Fibroblast of lung (primary cell): ENCODE results near the gene NUDT4. TPM values are rescaled to one million over a fixed set of nuclear protein-coding genes. Genes with fewer than 3 reads are reported as not detected.
"Not testable (repeated sequence)": the region's sequence is repeated elsewhere in the genome, so short reads cannot be mapped to it uniquely, and the experiment has no call there.

ENCODE experiments used
- DNase-seq, 2 donors: peaks; one replicate each; pipeline versions ENCODE4 v3.0.0 to v3.0.0-alpha.2; 2010; ENCODE audit warnings: low read depth in 2 of 2
- H2AFZ ChIP-seq: 2 replicates; pipeline ENCODE4 v1.5.1; 2012; ENCODE audit warnings: low read length, control low read depth, inconsistent platforms
- H3K27ac ChIP-seq: 2 replicates; pipeline ENCODE4 v1.5.1; 2011; ENCODE audit warnings: low read length, control low read depth; ENCODE audit not compliant: insufficient read depth
- H3K27me3 ChIP-seq: 2 replicates; pipeline ENCODE4 v1.5.1; 2011; ENCODE audit warnings: mild to moderate bottlenecking, low read length; ENCODE audit not compliant: control insufficient read depth, insufficient read depth
- H3K36me3 ChIP-seq: 2 replicates; pipeline ENCODE4 v1.5.1; 2011; ENCODE audit warnings: low read length; ENCODE audit not compliant: control insufficient read depth, insufficient read depth
- H3K4me1 ChIP-seq: 2 replicates; pipeline ENCODE4 v1.5.1; 2011; ENCODE audit warnings: low read length; ENCODE audit not compliant: control insufficient read depth, insufficient read depth; ENCODE audit errors: extremely low read depth
- H3K4me2 ChIP-seq: 2 replicates; pipeline ENCODE4 v1.5.1; 2011; ENCODE audit warnings: low read length, control low read depth; ENCODE audit not compliant: insufficient read depth; ENCODE audit errors: extremely low read depth
- H3K4me3 ChIP-seq, 4 experiments: fragments of 200-600 bp in 1 of 4; sonication (generic) in 1 of 4; replicated peaks in 1 of 4; 2 replicates each; pipeline ENCODE4 v1.5.1; 2011 to 2016; ENCODE audit warnings: low read length in 4 of 4, low read depth in 3 of 4, mild to moderate bottlenecking in 3 of 4, control low read depth in 2 of 4, inconsistent platforms in 1 of 4, mixed read lengths in 1 of 4; ENCODE audit not compliant: insufficient read depth in 1 of 4; ENCODE audit errors: control extremely low read depth in 1 of 4
- H3K79me2 ChIP-seq: 2 replicates; pipeline ENCODE4 v1.5.1; 2012; ENCODE audit warnings: mild to moderate bottlenecking, low read length, inconsistent platforms; ENCODE audit not compliant: control insufficient read depth, insufficient read depth
- H3K9ac ChIP-seq: 2 replicates; pipeline ENCODE4 v1.5.1; 2011; ENCODE audit warnings: mild to moderate bottlenecking, low read length, control low read depth; ENCODE audit not compliant: insufficient read depth
- H3K9me3 ChIP-seq: 2 replicates; pipeline ENCODE4 v1.5.1; 2012; ENCODE audit warnings: low read depth, low read length; ENCODE audit not compliant: control insufficient read depth, insufficient read depth
- H4K20me1 ChIP-seq: 2 replicates; pipeline ENCODE4 v1.5.1; 2011; ENCODE audit warnings: low read length; ENCODE audit not compliant: control insufficient read depth, insufficient read depth; ENCODE audit errors: extremely low read depth
- CTCF ChIP-seq, 2 donors: IDR thresholded peaks in 1 of 2; conservative IDR thresholded peaks in 1 of 2; 1 replicate in 1 of 2; 2 replicates in 1 of 2; pipeline ENCODE4 v1.5.1; 2011 to 2012; ENCODE audit warnings: low read length in 2 of 2, control low read depth in 1 of 2, inconsistent platforms in 1 of 2, low read depth in 1 of 2, mild to moderate bottlenecking in 1 of 2
- EZH2 ChIP-seq: IDR thresholded peaks from 2 replicates; pipeline ENCODE4 v1.5.1; 2012; ENCODE audit warnings: low read length, control low read depth, mild to moderate bottlenecking; ENCODE audit errors: missing control alignments
- polyA plus RNA-seq, 2 donors: library from polyadenylated mRNA; depleted of rRNA in 1 of 2; stranded (reverse) in 1 of 2; unstranded in 1 of 2; fragments of >200 nt; gene quantifications; 2 replicates each; pipeline ENCODE4 v1.2.1, GENCODE V29; 2011 to 2012; ENCODE audit warnings: missing spikeins in 1 of 2
- total RNA-seq: library from RNA; depleted of rRNA; stranded (reverse); fragments of >200 nt; gene quantifications from 2 replicates; pipeline ENCODE4 v1.2.1, GENCODE V29; 2014

The NUDT4 gene
- total and polyA plus RNA-seq, 2 donors (not counting 1 experiment from before 2014, with no cell fraction given): 56.6 to 73.5 TPM

- peaks cover 3% of the 10 kb centered on the region for H3K36me3 ChIP-seq
- H3K27ac ChIP-seq: no peak overlapping the region
- no peaks in the 10 kb centered on the region for H3K27me3 ChIP-seq
- H4K20me1 ChIP-seq: no peaks in the 10 kb centered on the region
- H3K4me2 ChIP-seq: no peak overlapping the region
- H3K9me3 ChIP-seq: no peaks in the 10 kb centered on the region
- DNase-seq: peak in 1 of 2 donors; percentile 13
- H3K4me3 ChIP-seq: no peak overlapping the region
- peaks cover 22% of the 10 kb centered on the region for H3K79me2 ChIP-seq
- no peak overlapping the region for H3K9ac ChIP-seq
- TF ChIP-seq CTCF (conservative IDR thresholded peaks at IDR 0.05 in 1 of 2, IDR thresholded peaks at IDR 0.05 in 1 of 2; ENCODE audit: low read depth in 1 of 2, low read length in 2 of 2) (no peak), EZH2 (no peak)
- H2AFZ ChIP-seq: no peak overlapping the region
- peaks cover 5% of the 10 kb centered on the region for H3K4me1 ChIP-seq
Measured at GRCh38 chr12:93408813-93409212, 31.1 kb downstream of the NUDT4 start.

- H3K27ac ChIP-seq, H2AFZ ChIP-seq, H3K9ac ChIP-seq, H3K4me3 ChIP-seq, H3K4me1 ChIP-seq, H3K9me3 ChIP-seq, H3K36me3 ChIP-seq, H3K27me3 ChIP-seq, H4K20me1 ChIP-seq, H3K4me2 ChIP-seq: not testable (repeated sequence)
- H3K79me2 ChIP-seq: peaks cover 29% of the 10 kb centered on the region
- peak in 1 of 2 donors; percentile 30 for DNase-seq
Measured at GRCh38 chr12:93409343-93410187, 31.8 kb downstream of the NUDT4 start.

DNA sequence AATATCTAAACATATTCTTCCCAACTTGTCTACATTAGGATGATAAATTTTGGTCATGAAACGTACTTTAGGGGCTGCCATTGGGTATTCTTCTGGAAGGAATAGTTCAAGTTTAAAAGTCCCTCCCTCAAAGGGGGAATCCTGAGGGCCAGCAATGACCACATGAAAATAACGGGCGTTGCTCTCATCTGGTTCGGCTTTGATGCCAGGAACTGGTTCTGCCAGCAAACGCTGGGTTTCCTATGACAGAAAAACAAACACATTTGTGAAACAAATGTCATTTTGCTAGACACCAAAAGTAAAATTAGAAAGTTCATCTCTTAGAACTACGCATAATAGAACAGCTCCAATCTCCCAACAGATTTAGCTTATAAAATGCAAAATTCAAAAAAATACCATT, 33.3 kb downstream of the NUDT4 start:
- not testable (repeated sequence) for H2AFZ ChIP-seq, H3K9ac ChIP-seq, H4K20me1 ChIP-seq, H3K9me3 ChIP-seq, H3K27me3 ChIP-seq, H3K36me3 ChIP-seq, H3K27ac ChIP-seq, H3K4me3 ChIP-seq, H3K4me1 ChIP-seq, H3K4me2 ChIP-seq
- peak in 1 of 2 donors; percentile 18 for DNase-seq
- H3K79me2 ChIP-seq: peaks cover 43% of the 10 kb centered on the region

- peaks cover 12% of the 10 kb centered on the region for H3K4me1 ChIP-seq
- H3K36me3 ChIP-seq, H2AFZ ChIP-seq, H3K4me2 ChIP-seq, H3K9ac ChIP-seq, DNase-seq, H3K27ac ChIP-seq, H3K4me3 ChIP-seq, H3K27me3 ChIP-seq, H3K9me3 ChIP-seq, H4K20me1 ChIP-seq: not testable (repeated sequence)
- H3K79me2 ChIP-seq: peaks cover 55% of the 10 kb centered on the region
Measured at GRCh38 chr12:93412396-93412795, 34.7 kb downstream of the NUDT4 start.
